HUDEP-2 (cell line): ENCODE measurements around the gene GALK1.
A peak's percentile ranks its signal among the peaks of the same experiment; 100 is the strongest.
"Not testable (repeated sequence)": the region's sequence is repeated elsewhere in the genome, so short reads cannot be mapped to it uniquely, and the experiment has no call there.

Source experiments
- DNase-seq, 76 experiments: peaks; one replicate each; lab custom pipeline; 2025; ENCODE audit not compliant: unreplicated experiment in 76 of 76; lab: John Stamatoyannopoulos, UW

Gene GALK1

DNA sequence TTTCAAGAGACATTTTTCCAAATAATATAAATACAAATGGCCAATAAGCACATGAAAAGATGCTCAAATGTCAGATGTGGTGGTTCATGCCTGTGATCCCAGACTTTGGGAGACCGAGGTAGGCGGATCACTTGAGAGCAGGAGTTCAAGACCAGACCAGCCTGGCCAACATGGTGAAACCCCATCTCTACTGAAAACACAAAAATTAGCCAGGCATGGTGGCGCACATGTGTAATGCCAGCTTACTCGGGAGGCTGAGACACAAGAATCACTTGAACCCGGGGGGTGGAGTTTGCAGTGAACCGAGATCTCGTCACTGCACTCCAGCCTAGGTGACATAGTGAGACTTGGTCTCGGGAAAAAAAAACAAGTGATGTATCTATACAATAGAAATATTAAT, 2.9 kb upstream of the GALK1 start:
- no peak for DNase-seq

DNA sequence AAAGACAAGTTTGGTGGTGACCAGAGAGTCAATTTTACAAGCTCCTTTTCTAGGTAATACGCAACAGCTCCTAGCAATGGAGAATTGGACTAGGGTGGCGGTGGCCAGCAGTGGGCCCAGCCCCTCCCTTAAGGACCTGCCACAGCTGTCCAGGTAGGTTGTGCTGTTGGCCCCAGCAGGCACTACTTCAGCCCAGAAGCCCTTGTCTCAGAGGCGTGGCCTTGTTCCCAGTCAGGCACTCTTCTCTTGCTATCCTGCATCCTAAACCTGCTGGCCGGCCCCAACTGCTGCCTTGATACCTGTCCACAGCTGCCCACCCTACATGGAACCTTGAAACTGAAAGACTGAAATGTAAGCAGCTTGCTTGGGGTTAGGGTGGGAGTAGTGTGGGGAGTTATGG, 989 bp upstream of the GALK1 start:
- DNase-seq: no peak

DNA sequence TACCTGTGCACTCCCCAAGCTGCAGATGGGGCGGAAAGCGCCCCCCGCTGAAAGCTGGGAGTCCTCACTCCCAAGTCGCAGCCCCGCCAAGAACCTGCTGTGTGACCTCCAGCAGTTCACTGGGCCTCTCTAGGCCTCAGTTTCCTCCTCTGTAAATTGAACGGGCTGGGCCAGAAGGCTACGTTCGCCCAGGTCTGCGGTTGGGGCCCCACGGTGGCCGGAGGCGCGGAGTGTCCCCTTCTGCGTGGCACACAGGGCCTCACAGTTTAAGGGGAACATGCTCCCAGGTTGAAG, 628 bp downstream of the GALK1 start:
- peak in 1 of 76 experiments; percentile 31 for DNase-seq

- DNase-seq: no peak
Observed at GRCh38 chr17:75763613-75764416, 1.2 kb downstream of the GALK1 start.

DNA sequence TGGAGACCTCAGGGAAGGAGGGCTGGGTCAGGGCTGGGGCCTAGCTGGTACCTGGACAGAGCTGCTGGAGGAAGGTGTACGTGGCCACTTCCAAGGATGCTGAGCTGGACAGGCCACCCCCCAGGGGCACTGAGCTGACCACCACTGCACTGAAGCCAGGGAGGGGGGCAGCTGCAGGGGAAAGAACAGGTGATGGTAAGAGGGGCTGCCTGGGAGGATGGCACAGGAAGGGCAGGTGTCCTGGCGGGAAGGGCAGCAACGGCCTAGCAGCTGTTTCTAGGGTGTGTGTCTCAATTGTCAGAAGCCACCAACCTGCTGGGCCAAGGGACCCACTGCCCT, 1.8 kb downstream of the GALK1 start:
- no peak for DNase-seq

DNA sequence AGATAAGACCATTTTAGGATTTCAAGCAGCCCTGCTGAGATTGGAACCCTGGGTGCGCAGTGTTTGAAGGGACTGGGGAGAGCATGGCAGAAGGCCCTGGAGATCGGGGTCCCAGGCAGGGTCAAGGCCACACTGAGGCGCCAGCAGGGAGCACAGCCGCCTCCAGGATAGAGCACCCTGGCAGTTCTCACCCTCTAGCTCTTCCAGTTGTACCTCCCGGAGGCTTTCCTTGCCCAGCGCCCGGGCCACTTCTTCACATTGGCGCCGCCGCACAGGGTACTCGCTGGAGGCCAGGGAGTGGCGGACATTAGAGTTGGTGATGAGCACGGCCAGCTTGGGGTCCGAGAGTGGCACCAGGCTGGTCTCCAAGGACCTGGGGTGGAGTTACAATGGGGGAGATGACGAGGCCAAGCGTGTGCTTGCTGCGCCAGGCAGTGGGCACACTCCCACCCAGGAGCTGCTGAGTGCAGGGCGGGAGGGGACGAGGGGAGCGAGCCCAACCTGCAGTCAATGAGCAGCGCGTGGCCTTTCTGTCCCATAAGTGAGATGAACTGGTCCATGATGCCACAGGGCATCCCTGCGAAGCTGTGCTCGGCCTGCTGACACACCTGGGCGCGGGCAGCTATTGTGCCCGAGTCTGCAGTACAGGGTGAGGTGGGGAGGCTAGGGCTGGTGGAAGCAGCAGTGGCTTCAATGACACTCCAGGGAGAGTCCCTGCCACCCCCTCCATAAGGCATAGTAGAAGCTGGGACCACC, 2.3 kb downstream of the GALK1 start:
- DNase-seq: no peak

DNA sequence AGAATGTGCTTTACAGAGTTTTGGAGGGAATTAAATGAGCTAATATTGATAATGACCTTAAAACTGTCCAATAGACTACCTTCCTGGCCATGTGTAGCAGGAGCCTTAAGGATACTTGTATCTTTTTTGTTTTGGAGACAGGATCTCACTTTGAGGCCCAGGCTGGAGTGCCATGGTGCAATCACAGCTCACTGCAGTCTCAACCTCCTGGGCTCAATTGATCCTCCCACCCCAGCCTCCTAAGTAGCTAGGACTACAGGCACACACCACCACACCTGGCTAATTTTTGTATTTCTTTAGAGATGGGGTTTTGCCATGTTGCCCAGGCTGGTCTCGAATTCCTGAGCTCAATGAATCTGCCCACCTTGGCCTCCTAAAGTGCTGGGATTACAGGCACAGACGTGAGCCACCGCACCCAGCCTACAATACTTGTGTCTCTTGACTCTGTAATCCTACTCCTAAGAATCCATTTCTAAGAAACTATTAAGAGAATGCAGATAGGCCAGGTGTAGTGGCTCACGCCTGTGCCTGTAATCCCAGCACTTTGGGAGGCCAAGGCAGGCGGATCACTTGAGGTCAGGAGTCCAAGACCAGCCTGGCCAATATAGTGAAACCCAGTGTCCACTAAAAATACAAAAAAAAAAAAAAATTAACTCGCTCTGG, 4.9 kb downstream of the GALK1 start:
- not testable (repeated sequence) for DNase-seq

GRCh38 chr17:75759457-75759856, 5.5 kb downstream of the GALK1 start:
- peak in 3 of 76 experiments; percentile 8 to 15 (median 14) for DNase-seq

DNA sequence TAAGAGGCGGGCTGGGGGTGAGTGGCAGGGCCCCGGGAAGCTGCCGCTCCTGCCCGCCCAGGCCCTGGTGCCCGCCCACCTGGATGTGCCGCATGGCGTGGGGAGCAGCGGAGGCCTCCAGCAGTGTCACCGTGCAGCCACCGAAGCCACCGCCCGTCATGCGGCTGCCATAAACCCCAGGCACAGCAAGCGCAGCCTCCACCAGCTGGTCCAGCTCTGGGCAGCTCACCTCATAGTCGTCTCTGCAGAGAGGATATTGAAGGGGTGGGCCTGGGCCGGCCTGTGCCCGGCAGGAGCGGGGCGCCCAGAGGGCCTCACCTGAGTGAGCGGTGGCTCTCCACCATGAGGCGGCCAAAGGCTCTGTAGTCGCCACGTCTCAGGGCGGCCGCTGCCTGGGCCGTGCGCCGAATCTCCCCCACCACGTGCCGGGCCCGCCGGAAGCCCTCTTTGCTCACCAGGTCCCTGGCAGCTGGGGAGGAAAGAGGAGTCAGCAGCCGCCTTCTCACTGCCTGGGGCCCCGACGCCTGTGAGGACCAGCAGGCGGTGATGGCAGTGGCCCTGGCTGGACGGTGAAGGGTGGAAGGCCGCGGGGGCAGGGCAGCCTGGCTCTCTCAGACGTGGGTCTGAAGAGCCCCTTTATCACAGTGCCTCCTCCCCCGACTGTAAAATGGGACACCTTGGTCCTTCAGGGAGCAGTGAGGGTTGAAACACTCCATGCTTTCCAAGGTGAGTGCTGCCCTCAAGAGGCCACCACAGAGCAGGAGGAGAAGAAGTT, 6.7 kb downstream of the GALK1 start:
- DNase-seq: peak in 10 of 76 experiments; percentile 7 to 56 (median 20)

DNA sequence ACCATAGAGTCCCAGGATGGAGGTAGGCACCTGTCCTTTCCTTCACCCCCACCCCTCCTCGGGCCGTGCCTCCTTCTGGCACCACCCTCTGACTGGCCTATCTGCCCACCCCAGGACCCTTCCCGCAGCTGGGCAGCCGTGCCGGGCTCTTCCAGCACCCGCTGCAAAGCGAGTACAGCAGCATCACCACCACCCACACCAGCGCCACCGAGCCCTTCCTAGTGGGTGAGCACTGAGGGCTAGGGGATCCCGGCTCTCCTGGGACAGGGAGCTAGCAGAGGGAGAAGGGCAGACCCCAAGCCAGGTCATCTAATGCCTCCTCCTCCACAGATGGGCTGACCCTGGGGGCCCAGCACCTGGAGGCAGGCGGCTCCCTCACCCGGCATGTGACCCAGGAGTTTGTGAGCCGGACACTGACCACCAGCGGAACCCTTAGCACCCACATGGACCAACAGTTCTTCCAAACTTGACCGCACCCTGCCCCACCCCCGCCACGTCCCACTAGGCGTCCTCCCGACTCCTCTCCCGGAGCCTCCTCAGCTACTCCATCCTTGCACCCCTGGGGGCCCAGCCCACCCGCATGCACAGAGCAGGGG, 7.8 kb downstream of the GALK1 start:
- no peak for DNase-seq

DNA sequence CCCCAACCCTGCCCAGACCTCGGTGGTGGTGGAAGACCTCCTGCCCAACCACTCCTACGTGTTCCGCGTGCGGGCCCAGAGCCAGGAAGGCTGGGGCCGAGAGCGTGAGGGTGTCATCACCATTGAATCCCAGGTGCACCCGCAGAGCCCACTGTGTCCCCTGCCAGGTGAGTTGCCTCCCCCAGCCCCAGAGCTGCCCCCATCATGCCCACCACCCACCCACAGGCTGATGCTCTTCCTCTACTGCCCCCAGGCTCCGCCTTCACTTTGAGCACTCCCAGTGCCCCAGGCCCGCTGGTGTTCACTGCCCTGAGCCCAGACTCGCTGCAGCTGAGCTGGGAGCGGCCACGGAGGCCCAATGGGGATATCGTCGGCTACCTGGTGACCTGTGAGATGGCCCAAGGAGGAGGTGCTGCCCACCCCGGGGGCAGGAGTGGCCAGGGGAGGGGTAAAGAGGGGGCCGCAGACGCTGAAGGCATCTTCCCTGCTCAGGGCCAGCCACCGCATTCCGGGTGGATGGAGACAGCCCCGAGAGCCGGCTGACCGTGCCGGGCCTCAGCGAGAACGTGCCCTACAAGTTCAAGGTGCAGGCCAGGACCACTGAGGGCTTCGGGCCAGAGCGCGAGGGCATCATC, 8.4 kb downstream of the GALK1 start:
- no peak for DNase-seq

DNA sequence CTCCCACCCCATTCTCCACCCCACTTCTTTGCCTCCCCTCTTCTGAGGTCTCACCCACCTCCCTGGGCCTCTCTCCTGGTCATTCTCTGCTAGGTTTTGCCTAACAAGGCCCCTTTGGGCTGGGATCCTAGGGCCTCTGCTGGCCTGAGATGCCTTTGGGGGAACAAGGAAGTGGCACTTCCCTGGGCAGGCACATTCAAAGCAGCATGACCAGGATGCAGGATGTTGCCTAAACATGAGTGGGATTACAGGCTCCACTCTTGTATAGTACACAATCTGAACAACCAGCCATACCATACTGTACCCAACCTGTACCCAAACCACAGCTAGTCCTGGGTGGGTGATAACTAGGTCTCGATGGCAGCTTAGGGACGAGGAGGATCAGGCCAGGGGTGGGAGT, 9.0 kb downstream of the GALK1 start:
- no peak for DNase-seq

- peak in 15 of 76 experiments; percentile 6 to 56 (median 18) for DNase-seq
Observed at GRCh38 chr17:75755205-75755901, 9.6 kb downstream of the GALK1 start.

DNA sequence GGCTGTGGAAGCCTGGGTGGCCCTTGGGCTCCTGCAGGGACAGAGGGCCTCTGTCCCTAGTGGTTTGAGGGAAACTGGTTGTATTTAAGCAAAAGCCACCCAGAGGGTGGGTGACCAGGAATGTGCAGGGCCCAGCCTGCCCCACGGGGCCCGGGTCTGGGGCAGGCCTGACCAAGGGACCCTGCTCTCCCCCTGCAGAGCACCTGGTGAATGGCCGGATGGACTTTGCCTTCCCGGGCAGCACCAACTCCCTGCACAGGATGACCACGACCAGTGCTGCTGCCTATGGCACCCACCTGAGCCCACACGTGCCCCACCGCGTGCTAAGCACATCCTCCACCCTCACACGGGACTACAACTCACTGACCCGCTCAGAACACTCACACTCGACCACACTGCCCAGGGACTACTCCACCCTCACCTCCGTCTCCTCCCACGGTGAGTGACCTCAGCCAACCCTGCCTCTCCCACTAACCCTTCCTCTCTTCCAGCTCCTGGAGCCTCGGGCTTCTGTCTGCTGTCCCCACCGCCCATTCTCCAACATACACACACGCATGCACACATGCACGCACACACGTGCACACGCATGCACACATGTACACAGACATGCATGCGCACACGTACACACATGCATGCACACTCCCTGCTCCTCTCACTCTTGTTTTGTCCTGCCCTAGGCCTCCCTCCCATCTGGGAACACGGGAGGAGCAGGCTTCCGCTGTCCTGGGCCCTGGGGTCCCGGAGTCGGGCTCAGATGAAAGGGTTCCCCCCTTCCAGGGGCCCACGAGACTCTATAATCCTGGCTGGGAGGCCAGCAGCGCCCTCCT, 10.4 kb downstream of the GALK1 start:
- peak in 2 of 76 experiments; percentile 28 to 32 for DNase-seq

DNA sequence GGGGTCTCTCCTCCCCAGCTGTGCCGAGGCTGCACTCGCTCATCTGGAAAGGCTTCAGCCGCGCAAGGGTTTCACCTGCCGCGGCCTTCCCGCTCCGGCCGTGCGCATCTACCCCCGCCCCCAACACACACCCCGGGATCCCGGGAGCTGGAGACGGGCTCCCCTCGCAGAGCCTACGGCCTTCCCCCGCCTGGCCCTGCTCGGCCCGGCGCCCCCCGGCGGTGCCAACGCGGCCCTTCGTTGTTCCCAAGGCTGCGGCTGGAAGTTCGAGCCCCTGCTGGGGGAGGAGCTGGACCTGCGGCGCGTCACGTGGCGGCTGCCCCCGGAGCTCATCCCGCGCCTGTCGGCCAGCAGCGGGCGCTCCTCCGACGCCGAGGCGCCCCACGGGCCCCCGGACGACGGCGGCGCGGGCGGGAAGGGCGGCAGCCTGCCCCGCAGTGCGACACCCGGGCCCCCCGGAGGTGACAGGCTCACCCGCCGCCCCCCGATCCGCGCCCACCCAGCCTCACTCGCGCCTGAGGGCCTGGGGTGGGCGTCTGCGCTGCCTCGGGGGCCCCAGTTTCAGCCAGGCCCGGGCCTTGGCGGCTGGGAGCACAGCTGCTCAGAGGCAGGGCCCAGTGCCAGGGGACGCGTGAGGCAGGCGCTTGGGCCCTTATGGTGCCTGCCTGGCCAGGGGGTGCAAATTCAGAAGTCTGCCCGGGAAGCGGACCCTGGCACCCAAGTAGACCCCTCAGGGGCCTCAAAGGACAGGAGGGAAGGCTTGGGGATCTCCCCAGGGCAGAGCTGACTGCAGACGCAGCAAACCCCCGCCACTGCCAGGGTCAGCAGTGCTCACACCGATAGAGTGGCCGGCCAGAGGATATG, 11.2 kb downstream of the GALK1 start:
- peak in 59 of 76 experiments; percentile 13 to 79 (median 53) for DNase-seq

GRCh38 chr17:75752802-75753513, 12.0 kb downstream of the GALK1 start:
- DNase-seq: peak in 1 of 76 experiments; percentile 9

- no peak for DNase-seq
Observed at GRCh38 chr17:75752405-75752709, 12.6 kb downstream of the GALK1 start.
